HCT116 (cell line): ENCODE measurements around the gene MAP2K6. TPM values are rescaled to one million over a fixed set of nuclear protein-coding genes. Genes with fewer than 3 reads are reported as not detected.

ENCODE experiments used
- ATAC-seq: fragments of 200-7000 bp; cut with Tn5 transposase; 2 replicates; pipeline ENCODE4 v1.9.1; 2020; ENCODE audit warnings: mild to moderate bottlenecking, moderate library complexity
- BruUV-seq: library from RNA; stranded (reverse); fragments of 400-500 nt; replicated peaks from 2 replicates; lab custom pipeline; 2021; lab: Mats Ljungman, UMichigan
- CTCF ChIA-PET: fragments of 300-600 bp; sonication (Branson Sonifier 250); formaldehyde crosslinking; loops from one replicate; lab custom pipeline; 2021; ENCODE audit warnings: antibody characterized with exemption; lab: Charles Lee
- POLR2A ChIA-PET: fragments of 300-600, 350-600 bp; sonication (Branson Sonifier 250); formaldehyde crosslinking; loops from one replicate; lab custom pipeline; 2021; ENCODE audit warnings: antibody characterized with exemption; lab: Charles Lee
- RAD21 ChIA-PET, 2 experiments: fragments of 300-600 bp; sonication (Branson Sonifier 250); formaldehyde crosslinking; loops; one replicate each; lab custom pipeline; 2023; ENCODE audit warnings: low total read pairs in 2 of 2; ENCODE audit not compliant: uncharacterized antibody in 2 of 2, unreplicated experiment in 2 of 2, low non-redundant PET in 1 of 2; lab: Charles Lee
- DNase-seq: peaks from one replicate; pipeline ENCODE4 v3.0.0-alpha.2; 2010; ENCODE audit warnings: low read depth, low spot score
- H2AFZ ChIP-seq: fragments of 200-600 bp; shearing (Covaris generic), sonication (generic); 2 replicates; pipeline ENCODE4 v1.6.1; 2017; ENCODE audit warnings: low read depth, mixed run types, mixed read lengths, antibody characterized with exemption, low read length; ENCODE audit not compliant: poor library complexity, severe bottlenecking
- H3K27ac ChIP-seq: 2 replicates; pipeline ENCODE4 v1.5.1; 2012; ENCODE audit warnings: low read depth, low read length
- H3K27me3 ChIP-seq: fragments of 200-600 bp; sonication (generic); 2 replicates; pipeline ENCODE4 v1.6.1; 2016; ENCODE audit warnings: mixed run types, low read length, mixed read lengths; ENCODE audit not compliant: insufficient read depth
- H3K36me3 ChIP-seq, 2 experiments: fragments of 200-500 bp in 1 of 2; fragments of 200-600 bp in 1 of 2; sonication (Bioruptor generic) in 1 of 2; sonication (generic) in 1 of 2; 2 replicates each; pipeline versions ENCODE4 v1.5.1 to v1.6.1; 2014 to 2016; ENCODE audit warnings: low read length in 2 of 2, inconsistent platforms in 1 of 2, mixed read lengths in 1 of 2, mixed run types in 1 of 2; ENCODE audit not compliant: insufficient read depth in 2 of 2, control insufficient read depth in 1 of 2
- H3K4me1 ChIP-seq, 2 experiments: fragments of 200-600 bp in 1 of 2; sonication (generic) in 1 of 2; 2 replicates each; pipeline versions ENCODE4 v1.5.1 to v1.6.1; 2012 to 2017; ENCODE audit warnings: low read length in 2 of 2, inconsistent platforms in 1 of 2, mild to moderate bottlenecking in 1 of 2, mixed read lengths in 1 of 2, mixed run types in 1 of 2, moderate library complexity in 1 of 2; ENCODE audit not compliant: insufficient read depth in 2 of 2, control insufficient read depth in 1 of 2
- H3K4me2 ChIP-seq: fragments of 200-600 bp; sonication (generic); 2 replicates; pipeline ENCODE4 v1.6.1; 2017; ENCODE audit warnings: mixed run types, low read length, mixed read lengths
- H3K4me3 ChIP-seq, 2 experiments: fragments of 200-600 bp in 1 of 2; sonication (generic) in 1 of 2; replicated peaks in 1 of 2; 2 replicates each; pipeline ENCODE4 v1.5.1; 2011 to 2016; ENCODE audit warnings: low read length in 2 of 2, control low read depth in 1 of 2, low read depth in 1 of 2, mild to moderate bottlenecking in 1 of 2, mixed read lengths in 1 of 2, mixed run types in 1 of 2
- H3K79me2 ChIP-seq: fragments of 200-600 bp; sonication (generic); 2 replicates; pipeline ENCODE4 v1.6.1; 2017; ENCODE audit warnings: mild to moderate bottlenecking, mixed run types, low read length, moderate library complexity, mixed read lengths; ENCODE audit not compliant: insufficient read depth
- H3K9ac ChIP-seq: fragments of 200-600 bp; sonication (generic); 2 replicates; pipeline ENCODE4 v1.6.1; 2016; ENCODE audit warnings: low read length, mixed read lengths
- H3K9me2 ChIP-seq: fragments of 200-600 bp; sonication (generic), shearing (Covaris generic); 2 replicates; pipeline ENCODE4 v1.6.1; 2017; ENCODE audit warnings: mixed run types, mild to moderate bottlenecking, moderate library complexity; ENCODE audit not compliant: insufficient read depth
- H3K9me3 ChIP-seq, 2 experiments: fragments of 200-500 bp in 1 of 2; fragments of 200-600 bp in 1 of 2; sonication (Bioruptor generic) in 1 of 2; sonication (generic) in 1 of 2; 2 replicates each; pipeline ENCODE4 v1.6.1; 2014 to 2017; ENCODE audit warnings: low read length in 2 of 2, mixed read lengths in 2 of 2, inconsistent platforms in 1 of 2, low read depth in 1 of 2, mild to moderate bottlenecking in 1 of 2, mixed run types in 1 of 2, moderate library complexity in 1 of 2; ENCODE audit not compliant: control insufficient read depth in 1 of 2, insufficient read depth in 1 of 2
- H4K20me1 ChIP-seq: fragments of 200-600 bp; sonication (generic), shearing (Covaris generic); 2 replicates; pipeline ENCODE4 v1.6.1; 2017; ENCODE audit warnings: mixed run types, mild to moderate bottlenecking, moderate library complexity; ENCODE audit not compliant: insufficient read depth
- CBX3 ChIP-seq: IDR thresholded peaks from 2 replicates; pipeline ENCODE4 v1.6.1; 2012; ENCODE audit warnings: low read depth
- CEBPB ChIP-seq: IDR thresholded peaks from 2 replicates; pipeline ENCODE4 v1.6.1; 2012; ENCODE audit warnings: low read depth
- CTCF ChIP-seq, 3 experiments: fragments of 200-600 bp in 1 of 3; sonication (generic) in 1 of 3; IDR thresholded peaks in 2 of 3; conservative IDR thresholded peaks in 1 of 3; 2 replicates each; pipeline ENCODE4 v1.5.1; 2012 to 2017; ENCODE audit warnings: low read depth in 2 of 3, low read length in 2 of 3, antibody characterized with exemption in 1 of 3, borderline replicate concordance in 1 of 3, control low read depth in 1 of 3, mild to moderate bottlenecking in 1 of 3, mixed read lengths in 1 of 3, mixed run types in 1 of 3, moderate library complexity in 1 of 3; ENCODE audit not compliant: insufficient read depth in 1 of 3
- EGR1 ChIP-seq: IDR thresholded peaks from 2 replicates; pipeline ENCODE4 v1.6.1; 2012; ENCODE audit warnings: low read depth
- ELF1 ChIP-seq: IDR thresholded peaks from 2 replicates; pipeline ENCODE4 v1.6.1; 2012; ENCODE audit warnings: low read depth, borderline replicate concordance
- EZH2 ChIP-seq: fragments of 200-600 bp; sonication (generic); IDR thresholded peaks from 2 replicates; pipeline ENCODE4 v1.6.1; 2017; ENCODE audit warnings: antibody characterized with exemption, mixed run types
- EZH2phosphoT487 ChIP-seq: fragments of 200-600 bp; IDR thresholded peaks from 2 replicates; pipeline ENCODE4 v1.6.1; 2018; ENCODE audit warnings: antibody characterized with exemption, borderline replicate concordance
- FOSL1 ChIP-seq: IDR thresholded peaks from 2 replicates; pipeline ENCODE4 v1.6.1; 2012; ENCODE audit warnings: low read depth
- JUND ChIP-seq: IDR thresholded peaks from 2 replicates; pipeline ENCODE4 v1.6.1; 2012
- POLR2A ChIP-seq: IDR thresholded peaks from 2 replicates; pipeline ENCODE4 v1.7.0; 2011; ENCODE audit warnings: borderline replicate concordance; ENCODE audit not compliant: insufficient read depth, insufficient read length; ENCODE audit errors: extremely low read depth
- POLR2AphosphoS5 ChIP-seq: IDR thresholded peaks from 2 replicates; pipeline ENCODE4 v1.6.1; 2011; ENCODE audit warnings: mild to moderate bottlenecking, low read depth, low read length, moderate library complexity
- RAD21 ChIP-seq: IDR thresholded peaks from 2 replicates; pipeline ENCODE4 v1.6.1; 2012; ENCODE audit warnings: low read depth, mild to moderate bottlenecking
- REST ChIP-seq: IDR thresholded peaks from 2 replicates; pipeline ENCODE4 v1.6.1; 2012; ENCODE audit warnings: low read depth
- SP1 ChIP-seq: IDR thresholded peaks from 2 replicates; pipeline ENCODE4 v1.6.1; 2012; ENCODE audit warnings: low read depth
- SRF ChIP-seq: IDR thresholded peaks from 2 replicates; pipeline ENCODE4 v1.6.1; 2012; ENCODE audit warnings: low read depth
- ZBTB33 ChIP-seq: IDR thresholded peaks from 2 replicates; pipeline ENCODE4 v1.6.1; 2011; ENCODE audit warnings: mild to moderate bottlenecking, low read length, moderate library complexity; ENCODE audit not compliant: insufficient replicate concordance; ENCODE audit errors: extremely low read depth
- ZFX ChIP-seq: fragments of 450-650 bp; IDR thresholded peaks from 2 replicates; pipeline ENCODE4 v1.6.1; 2017
- ZNF274 ChIP-seq: fragments of 200-500 bp; sonication (Bioruptor generic); IDR thresholded peaks from 2 replicates; pipeline ENCODE4 v1.6.1; 2014; ENCODE audit warnings: mild to moderate bottlenecking, low read depth, low read length, inconsistent platforms
- intact Hi-C: fragments of 100-400 bp; cut with micrococcal nuclease; formaldehyde crosslinking; loops from 2 replicates; pipeline ENCODE4 v1.10.0; 2022
- total RNA-seq: library from RNA; stranded (reverse); gene quantifications from one replicate; pipeline ENCODE4 v1.2.1, GENCODE V29; 2021; ENCODE audit not compliant: unreplicated experiment
- TF ChIP-seq, protein P1 (sequence below): IDR thresholded peaks from 2 replicates; pipeline ENCODE4 v1.6.1; 2012
- TF ChIP-seq, protein P2 (sequence below): IDR thresholded peaks from 2 replicates; pipeline ENCODE4 v1.6.1; 2012

Gene MAP2K6
- total RNA-seq, 1 experiment from 2014 or later, result 0.22 TPM

DNA sequence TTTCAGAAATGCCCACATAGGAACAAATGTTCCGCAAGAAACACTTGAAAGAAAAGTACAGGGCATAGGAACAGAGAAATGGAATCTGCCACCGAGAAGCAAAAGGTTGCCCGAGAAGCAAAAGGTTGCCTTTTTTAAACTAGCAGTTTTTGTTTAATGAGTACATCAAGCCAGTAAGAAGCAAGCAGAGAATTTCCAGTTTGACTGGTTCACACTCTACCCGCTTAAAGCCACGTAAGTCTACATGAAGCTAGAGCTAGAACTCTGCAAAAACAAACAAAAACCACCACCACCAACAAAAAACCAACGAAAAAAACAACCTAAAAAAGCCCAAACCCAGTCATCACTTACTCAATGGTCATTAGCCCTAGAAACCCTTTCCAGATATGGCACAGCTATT lies 144.3 kb downstream of the MAP2K6 start:
- RAD21 ChIA-PET, result no interaction called here
- CTCF ChIA-PET, result interaction anchor here (2.1 kb wide), 1 partner anchor 10 kb away, joined by 6 read pairs; no protein-coding TSS in a partner anchor
- no TSS peak for BruUV-seq
- H4K20me1 ChIP-seq, result no peaks in the 10 kb centered on the region
- no peaks in the 10 kb centered on the region for H3K79me2 ChIP-seq
- no peaks in the 10 kb centered on the region for H3K9me3 ChIP-seq
- DNase-seq, result no peak
- no peaks in the 10 kb centered on the region for H3K4me1 ChIP-seq
- no peak overlapping the region for H3K9ac ChIP-seq
- intact Hi-C loops, result no loop called here
- H3K9me2 ChIP-seq, result no peaks in the 10 kb centered on the region
- H3K27ac ChIP-seq, result no peak overlapping the region
- H3K4me2 ChIP-seq, result no peak overlapping the region
- no peaks in the 10 kb centered on the region for H3K27me3 ChIP-seq
- H3K36me3 ChIP-seq, result no peaks in the 10 kb centered on the region
- H2AFZ ChIP-seq, result no peak overlapping the region
- POLR2A ChIA-PET, result no interaction called here
- H3K4me3 ChIP-seq, result no peak overlapping the region
- ATAC-seq, result no peak
- TF ChIP-seq ZNF274 (no peak), POLR2A (no peak), SRF (no peak), RAD21 (no peak), ELF1 (no peak), CBX3 (no peak), EZH2phosphoT487 (no peak), ZFX (no peak), CTCF (IDR thresholded peaks at IDR 0.05 in 2 of 3, conservative IDR thresholded peaks at IDR 0.05 in 1 of 3; ENCODE audit: borderline replicate concordance in 1 of 3, insufficient read depth in 1 of 3, low read depth in 2 of 3, low read length in 2 of 3) (no peak), EGR1 (no peak), CEBPB (no peak), REST (no peak), FOSL1 (no peak), ZBTB33 (no peak), JUND (no peak), EZH2 (no peak), POLR2AphosphoS5 (no peak), SP1 (no peak)
- TF ChIP-seq, protein P1, sequence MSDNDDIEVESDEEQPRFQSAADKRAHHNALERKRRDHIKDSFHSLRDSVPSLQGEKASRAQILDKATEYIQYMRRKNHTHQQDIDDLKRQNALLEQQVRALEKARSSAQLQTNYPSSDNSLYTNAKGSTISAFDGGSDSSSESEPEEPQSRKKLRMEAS, result no peak
- TF ChIP-seq, protein P2, sequence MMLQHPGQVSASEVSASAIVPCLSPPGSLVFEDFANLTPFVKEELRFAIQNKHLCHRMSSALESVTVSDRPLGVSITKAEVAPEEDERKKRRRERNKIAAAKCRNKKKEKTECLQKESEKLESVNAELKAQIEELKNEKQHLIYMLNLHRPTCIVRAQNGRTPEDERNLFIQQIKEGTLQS, result no peak
- TF ChIP-seq, all 23 proteins: peak for 0
